ENCODE measurements around the gene ACTA2.
A peak's percentile ranks its signal among the peaks of the same experiment; 100 is the strongest.

ACTA2 gene

DNA sequence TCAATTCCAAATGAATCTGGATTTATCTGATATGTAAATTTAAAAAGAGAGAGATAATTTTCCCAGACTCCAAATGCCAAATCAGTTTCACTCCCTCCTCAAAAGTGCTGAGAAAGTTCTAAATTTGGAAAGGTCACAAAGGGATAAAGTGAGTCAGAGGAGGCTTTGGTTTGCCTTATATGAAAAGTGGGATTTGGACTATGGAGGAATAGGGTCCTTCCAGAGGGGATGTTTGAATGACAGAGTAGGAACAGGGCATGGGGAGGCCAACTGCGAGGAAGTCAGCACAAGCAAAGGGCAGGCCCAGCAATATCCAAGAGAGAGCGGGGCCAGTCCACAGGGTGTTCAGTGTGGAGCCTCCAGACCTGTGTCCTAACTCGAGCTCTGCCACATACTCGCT, 28.2 kb upstream of the ACTA2 start:
- no peak for DNase-seq

DNA sequence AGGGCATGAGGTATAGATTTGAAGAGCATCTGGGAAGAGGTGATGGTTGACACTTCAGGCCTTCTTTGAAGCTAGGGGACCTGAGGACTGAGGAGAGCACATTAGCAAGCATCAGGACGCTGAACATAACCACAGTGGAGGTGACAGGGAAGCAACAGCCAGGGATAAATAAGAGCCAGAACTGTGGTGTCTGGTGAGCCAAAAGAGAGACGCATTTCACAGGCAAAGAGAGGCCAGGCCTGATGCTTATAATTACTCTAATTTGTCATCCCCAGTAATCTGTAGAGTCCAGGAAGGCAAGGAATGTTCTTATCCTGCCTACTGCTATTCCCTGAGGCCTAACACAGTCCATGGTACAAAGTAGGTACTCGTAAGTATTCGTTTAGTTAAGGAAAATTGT, 27.7 kb upstream of the ACTA2 start:
- no peak for DNase-seq

DNA sequence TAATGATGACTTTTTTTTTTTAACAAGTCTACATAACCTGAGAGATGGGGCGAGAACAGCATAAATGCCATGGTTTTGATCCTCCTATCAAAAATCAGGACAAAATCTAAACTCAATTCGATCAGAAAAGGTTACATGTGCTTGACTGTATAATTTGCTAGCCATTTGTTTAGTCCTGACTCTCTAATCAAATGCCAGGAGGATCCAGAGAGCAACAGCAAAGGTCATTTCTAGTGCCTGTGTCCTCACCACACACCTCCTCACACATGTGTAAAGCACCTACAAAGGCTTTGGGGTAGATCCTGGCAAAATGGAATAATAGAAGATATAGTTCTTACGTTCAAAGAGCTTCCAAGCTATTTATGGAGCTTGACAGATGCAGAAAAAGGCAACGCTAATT, 27.0 kb upstream of the ACTA2 start:
- DNase-seq = no peak

DNA sequence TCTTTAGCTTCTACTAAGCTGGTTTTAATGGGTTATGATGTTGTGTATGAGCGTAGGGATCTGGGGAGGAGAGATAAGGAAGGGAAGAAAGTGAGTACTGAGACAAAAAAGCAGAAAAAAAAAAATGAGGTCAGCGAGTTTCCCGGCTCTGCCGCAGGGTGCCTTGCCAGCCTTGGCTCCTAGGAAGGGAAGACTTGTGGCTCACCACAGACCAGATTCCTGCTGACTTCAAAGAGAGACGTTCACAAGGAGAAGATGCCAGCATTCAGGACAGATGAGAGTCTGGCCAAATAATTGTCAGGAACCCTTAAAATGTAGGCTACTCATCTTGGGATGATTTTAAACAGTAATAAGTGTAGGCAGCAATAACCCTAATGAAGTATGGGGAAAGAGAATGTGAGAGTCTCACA, 26.6 kb upstream of the ACTA2 start:
- no peak for DNase-seq

DNA sequence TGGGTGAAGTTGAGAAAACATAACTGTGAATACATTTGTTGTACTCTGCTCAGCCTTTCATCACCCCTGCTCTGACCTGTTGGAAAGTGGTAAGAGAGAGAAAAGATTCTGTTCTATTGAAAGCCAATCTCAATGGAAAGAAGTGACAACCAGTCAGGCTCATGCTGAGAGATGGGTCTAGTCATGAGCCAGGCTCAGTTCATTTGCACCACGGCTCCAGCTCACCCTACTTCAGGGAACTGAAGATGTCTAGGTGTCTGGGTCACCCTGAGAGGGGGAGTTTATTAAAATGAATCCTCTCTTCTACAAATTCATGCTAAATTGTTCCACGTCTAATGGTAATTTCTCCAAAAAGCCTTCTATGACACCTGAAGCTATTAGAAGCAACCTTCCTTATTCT, 25.9 kb upstream of the ACTA2 start:
- DNase-seq = no peak

DNA sequence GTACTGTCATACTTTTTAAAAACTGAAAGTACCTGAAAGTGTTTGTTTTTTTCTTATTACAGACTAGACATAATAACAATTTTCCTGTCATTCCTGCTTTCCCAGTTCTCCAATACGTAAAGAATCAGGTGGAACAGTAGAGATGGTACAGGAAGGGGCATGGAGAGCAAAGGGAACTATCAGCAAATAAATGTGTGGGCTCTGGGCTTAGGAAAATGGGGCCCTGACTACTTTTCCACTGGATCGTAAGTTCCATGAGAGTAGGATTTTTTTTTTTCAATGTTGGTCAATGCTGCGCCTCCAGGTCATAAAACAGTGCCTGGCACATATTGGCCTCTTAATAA, 22.8 kb upstream of the ACTA2 start:
- no peak for DNase-seq

- peak; percentile 44 for DNase-seq
Observed at GRCh38 chr10:88974446-88975376, 22.1 kb upstream of the ACTA2 start.

DNA sequence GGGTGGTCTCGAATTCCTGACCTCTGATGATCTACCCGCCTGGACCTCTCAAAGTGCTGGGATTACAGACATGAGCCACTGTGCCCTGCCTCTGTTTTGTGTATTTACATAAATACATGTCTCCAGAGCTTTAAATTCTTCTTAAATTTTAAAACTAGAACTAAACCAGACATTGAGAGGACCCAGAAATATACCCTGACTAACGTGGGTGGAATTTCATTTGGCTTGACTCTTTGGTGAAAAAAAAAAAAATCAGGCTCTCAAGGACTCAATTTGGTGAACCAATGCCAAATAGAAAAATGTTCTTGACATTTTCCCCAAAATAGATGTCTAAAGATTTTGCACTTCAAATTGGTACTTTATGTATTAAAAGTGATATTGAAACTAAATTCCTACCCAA, 21.4 kb upstream of the ACTA2 start:
- DNase-seq = no peak

- no peak for DNase-seq
Observed at GRCh38 chr10:88971221-88972061, 18.9 kb upstream of the ACTA2 start.

- no peak for DNase-seq
Observed at GRCh38 chr10:88968391-88968790, 15.8 kb upstream of the ACTA2 start.

GRCh38 chr10:88966797-88967196, 14.2 kb upstream of the ACTA2 start:
- no peak for DNase-seq

DNA sequence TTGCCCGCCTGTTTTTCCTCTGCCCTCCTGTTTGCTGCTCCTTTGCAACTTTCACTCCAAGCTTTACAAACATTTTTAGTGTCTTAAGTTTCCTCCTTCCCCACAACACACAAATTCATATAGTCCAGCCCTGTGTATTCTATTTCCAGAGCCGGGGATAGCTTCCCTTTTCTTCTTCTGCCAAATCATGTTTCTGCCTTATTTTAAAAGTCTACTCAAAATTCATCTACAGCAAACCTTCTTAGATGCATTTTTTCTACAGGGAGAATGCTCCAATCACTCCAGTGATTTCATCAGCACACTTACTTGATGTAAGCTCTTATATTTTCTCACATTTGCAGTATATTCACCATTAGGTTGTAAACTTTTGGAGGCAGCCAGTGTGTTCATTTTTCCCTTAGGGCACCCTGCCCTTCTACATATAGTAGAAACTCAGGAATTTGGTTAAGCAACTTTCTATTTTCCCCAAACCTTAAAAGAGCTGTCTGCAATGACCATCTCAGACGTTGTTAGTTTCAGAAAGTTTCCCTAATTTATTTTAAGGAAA, 12.4 kb upstream of the ACTA2 start:
- no peak for DNase-seq

- DNase-seq = no peak
Observed at GRCh38 chr10:88964360-88964759, 11.8 kb upstream of the ACTA2 start.

- DNase-seq = no peak
Observed at GRCh38 chr10:88963318-88963717, 10.7 kb upstream of the ACTA2 start.

DNA sequence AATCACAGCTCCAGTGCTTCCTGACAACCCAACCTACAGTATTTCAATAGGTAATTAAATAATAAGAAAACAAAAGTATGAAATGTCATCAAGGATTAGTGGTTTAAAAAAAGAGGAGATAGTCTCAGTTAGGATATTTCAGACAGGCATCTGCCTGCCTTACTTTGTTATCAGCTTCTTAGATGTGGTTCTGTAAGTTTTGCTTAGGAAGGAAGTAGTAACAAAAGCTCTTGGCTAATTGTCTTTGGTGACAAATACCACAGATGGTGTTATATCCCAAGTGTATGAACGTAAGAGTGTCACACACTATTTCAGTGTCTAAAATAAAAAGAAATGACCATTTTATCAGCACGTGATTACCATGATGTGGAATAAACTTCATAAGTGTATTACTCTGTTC, 9.8 kb upstream of the ACTA2 start:
- peak; percentile 49 for DNase-seq

GRCh38 chr10:88961266-88961665, 8.7 kb upstream of the ACTA2 start:
- no peak for DNase-seq

- DNase-seq = no peak
Observed at GRCh38 chr10:88960802-88961201, 8.2 kb upstream of the ACTA2 start.

DNA sequence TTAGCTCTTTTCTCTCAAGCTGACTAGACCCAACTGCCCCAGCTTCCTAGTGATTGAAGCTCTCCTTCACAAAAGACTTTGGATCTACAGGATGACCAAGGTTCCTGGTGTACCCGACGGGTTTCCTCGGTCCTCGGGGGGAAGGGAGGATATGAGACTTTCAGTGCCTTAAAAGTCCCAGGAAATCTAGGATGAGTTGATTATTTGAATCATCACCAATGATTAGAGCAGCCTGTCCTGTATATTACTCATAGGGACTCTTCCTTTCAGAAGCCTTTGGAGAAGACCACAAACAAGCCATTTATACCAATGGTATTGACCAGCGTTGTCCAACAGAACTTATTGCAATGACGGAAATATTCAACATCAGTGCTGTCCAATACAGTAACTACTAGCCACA, 6.1 kb upstream of the ACTA2 start:
- DNase-seq = no peak

- DNase-seq = no peak
Observed at GRCh38 chr10:88957381-88957780, 4.8 kb upstream of the ACTA2 start.

GRCh38 chr10:88954458-88955083, 2.0 kb upstream of the ACTA2 start:
- no peak for DNase-seq

GRCh38 chr10:88953662-88954061, 1.1 kb upstream of the ACTA2 start:
- DNase-seq = no peak

- DNase-seq = no peak
Observed at GRCh38 chr10:88949912-88950837, 2.4 kb downstream of the ACTA2 start.
